ENCODE results near the gene OR52E8. TPM values are rescaled to one million over a fixed set of nuclear protein-coding genes. Genes with fewer than 3 reads are reported as not detected.

Gene OR52E8
- total and polyA plus RNA-seq, 9 of the 15 experiments (the other 6 are each of a cell fraction or from before 2014, with no cell fraction given) = not detected

DNA sequence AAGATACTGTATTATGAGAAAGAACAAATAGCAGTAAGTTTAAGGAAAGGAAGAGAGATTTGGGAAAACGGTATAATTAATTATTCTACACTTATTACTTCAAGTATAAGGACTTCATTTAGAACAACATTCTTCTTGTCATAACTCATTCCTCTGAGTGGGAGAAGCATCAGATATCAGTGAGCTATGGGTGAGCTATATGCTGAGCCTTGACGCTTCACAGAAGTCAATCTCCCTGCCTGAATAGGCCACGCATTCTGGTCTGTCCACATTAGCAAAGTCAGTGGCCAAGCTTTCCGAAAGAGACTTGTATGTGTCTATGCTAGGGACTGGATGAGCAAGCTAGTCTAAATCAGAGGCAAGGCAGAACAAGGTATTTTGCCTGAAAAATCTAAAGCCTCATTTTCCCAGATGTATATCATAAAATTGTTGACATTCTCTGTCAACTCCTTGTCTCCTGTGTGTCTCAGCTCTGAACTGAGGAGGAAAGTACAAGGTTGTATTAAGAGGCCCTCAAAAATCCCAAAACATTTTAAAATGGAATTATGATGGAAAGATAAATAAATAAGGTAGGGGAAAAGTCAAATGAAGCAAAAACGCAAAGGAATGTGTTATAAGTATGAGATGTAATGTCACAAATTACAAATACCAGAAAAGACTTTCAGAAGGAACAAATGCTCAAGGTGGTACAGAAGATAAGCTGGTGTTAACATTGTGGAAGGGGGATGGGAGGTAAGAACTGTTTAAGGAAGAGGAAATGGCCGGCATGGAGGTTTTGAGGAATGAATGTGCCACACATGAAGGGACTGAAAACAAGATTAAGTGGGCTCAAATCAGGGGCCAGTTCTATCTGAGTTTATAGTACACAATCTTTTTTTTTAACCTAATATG lies 47.3 kb downstream of the OR52E8 start (continued):
- TF ChIP-seq YY1 (IDR thresholded peaks at IDR 0.05; ENCODE audit: borderline replicate concordance in 1 of 3, control insufficient read depth in 1 of 3, extremely low read depth in 1 of 3, insufficient read depth in 3 of 3, insufficient read length in 1 of 3, insufficient replicate concordance in 2 of 3, low read depth in 1 of 3, low read length in 2 of 3) (peak in 1 of 3 experiments; percentile 86), STAT5A (IDR thresholded peaks at IDR 0.05; ENCODE audit: borderline replicate concordance, low read length) (peak; percentile 72), RBM25 (IDR thresholded peaks at IDR 0.05; ENCODE audit: low read depth, low read length, severe bottlenecking) (peak; percentile 29), JUNB (CRISPR knock-in tag; conservative IDR thresholded peaks at IDR 0.05) (no peak), FOXM1 (IDR thresholded peaks at IDR 0.05; ENCODE audit: low read depth) (peak; percentile 78), FOXM1 (CRISPR knock-in tag; IDR thresholded peaks at IDR 0.05; ENCODE audit: low read depth) (no peak), SIRT6 (IDR thresholded peaks at IDR 0.05; ENCODE audit: low read depth, low read length) (no peak), ZNF232 (CRISPR knock-in tag; IDR thresholded peaks at IDR 0.05) (no peak), GATA2 (CRISPR knock-in tag; IDR thresholded peaks at IDR 0.05) (peak; percentile 56), KAT8 (IDR thresholded peaks at IDR 0.05; ENCODE audit: low read depth) (peak; percentile 45; the same call in 1 of the 2 replicates)
- TF ChIP-seq, protein P1, sequence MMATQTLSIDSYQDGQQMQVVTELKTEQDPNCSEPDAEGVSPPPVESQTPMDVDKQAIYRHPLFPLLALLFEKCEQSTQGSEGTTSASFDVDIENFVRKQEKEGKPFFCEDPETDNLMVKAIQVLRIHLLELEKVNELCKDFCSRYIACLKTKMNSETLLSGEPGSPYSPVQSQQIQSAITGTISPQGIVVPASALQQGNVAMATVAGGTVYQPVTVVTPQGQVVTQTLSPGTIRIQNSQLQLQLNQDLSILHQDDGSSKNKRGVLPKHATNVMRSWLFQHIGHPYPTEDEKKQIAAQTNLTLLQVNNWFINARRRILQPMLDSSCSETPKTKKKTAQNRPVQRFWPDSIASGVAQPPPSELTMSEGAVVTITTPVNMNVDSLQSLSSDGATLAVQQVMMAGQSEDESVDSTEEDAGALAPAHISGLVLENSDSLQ (IDR thresholded peaks at IDR 0.05) = peak; percentile 64
- TF ChIP-seq, protein P2, sequence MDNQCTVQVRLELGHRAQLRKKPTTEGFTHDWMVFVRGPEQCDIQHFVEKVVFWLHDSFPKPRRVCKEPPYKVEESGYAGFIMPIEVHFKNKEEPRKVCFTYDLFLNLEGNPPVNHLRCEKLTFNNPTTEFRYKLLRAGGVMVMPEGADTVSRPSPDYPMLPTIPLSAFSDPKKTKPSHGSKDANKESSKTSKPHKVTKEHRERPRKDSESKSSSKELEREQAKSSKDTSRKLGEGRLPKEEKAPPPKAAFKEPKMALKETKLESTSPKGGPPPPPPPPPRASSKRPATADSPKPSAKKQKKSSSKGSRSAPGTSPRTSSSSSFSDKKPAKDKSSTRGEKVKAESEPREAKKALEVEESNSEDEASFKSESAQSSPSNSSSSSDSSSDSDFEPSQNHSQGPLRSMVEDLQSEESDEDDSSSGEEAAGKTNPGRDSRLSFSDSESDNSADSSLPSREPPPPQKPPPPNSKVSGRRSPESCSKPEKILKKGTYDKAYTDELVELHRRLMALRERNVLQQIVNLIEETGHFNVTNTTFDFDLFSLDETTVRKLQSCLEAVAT (IDR thresholded peaks at IDR 0.05) = peak in 1 of 2 experiments; percentile 32; a peak in 1 of 4 replicates
- TF ChIP-seq, protein P3, sequence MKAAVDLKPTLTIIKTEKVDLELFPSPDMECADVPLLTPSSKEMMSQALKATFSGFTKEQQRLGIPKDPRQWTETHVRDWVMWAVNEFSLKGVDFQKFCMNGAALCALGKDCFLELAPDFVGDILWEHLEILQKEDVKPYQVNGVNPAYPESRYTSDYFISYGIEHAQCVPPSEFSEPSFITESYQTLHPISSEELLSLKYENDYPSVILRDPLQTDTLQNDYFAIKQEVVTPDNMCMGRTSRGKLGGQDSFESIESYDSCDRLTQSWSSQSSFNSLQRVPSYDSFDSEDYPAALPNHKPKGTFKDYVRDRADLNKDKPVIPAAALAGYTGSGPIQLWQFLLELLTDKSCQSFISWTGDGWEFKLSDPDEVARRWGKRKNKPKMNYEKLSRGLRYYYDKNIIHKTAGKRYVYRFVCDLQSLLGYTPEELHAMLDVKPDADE (conservative IDR thresholded peaks at IDR 0.05; ENCODE audit: control insufficient read depth, low read depth, low read length) = no peak
